Measurements from ENCODE around the gene DNER.

The DNER gene

GRCh38 chr2:229417176-229417575 lies 297.2 kb downstream of the DNER start:
- Mint-ChIP-seq H3K27me3 (ENCODE audit: low read depth) (no peaks in the 10 kb centered on the region), H3K9me3 (no peaks in the 10 kb centered on the region), H3K27ac (no peak overlapping the region), H3K4me3 (no peak overlapping the region), H3K4me1 (ENCODE audit: low read depth) (no peaks in the 10 kb centered on the region), H3K36me3 (ENCODE audit: low read depth) (no peaks in the 10 kb centered on the region)
- no peak for DNase-seq (ENCODE audit: low spot score)

GRCh38 chr2:229416116-229416694 lies 298.1 kb downstream of the DNER start:
- H3K4me1 Mint-ChIP-seq (ENCODE audit: low read depth) = no peaks in the 10 kb centered on the region
- no peaks in the 10 kb centered on the region for H3K27me3 Mint-ChIP-seq (ENCODE audit: low read depth)
- H3K9me3 Mint-ChIP-seq = no peaks in the 10 kb centered on the region
- no peak for DNase-seq (ENCODE audit: low spot score)
- H3K36me3 Mint-ChIP-seq (ENCODE audit: low read depth) = no peaks in the 10 kb centered on the region
- H3K4me3 Mint-ChIP-seq = no peak overlapping the region
- H3K27ac Mint-ChIP-seq = no peak overlapping the region

DNA sequence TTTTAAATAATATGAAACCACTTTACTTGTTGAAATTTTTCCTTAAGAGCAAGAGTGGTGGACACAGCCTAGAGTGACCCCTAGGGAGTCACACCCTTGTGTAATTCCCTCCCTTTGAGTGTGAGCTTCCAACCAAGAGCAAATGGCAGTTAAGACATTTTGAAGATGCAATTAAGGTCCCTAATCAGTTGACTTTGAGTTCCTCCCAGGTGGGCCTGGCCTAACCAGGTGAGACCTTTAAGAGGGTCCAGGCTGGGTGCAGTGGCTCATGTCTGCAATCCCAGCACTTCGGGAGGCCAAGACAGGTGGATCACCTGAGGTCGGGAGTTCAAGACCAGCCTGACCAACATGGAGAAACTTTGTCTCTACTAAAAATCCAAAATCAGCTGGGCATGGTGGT lies 299.7 kb downstream of the DNER start:
- Mint-ChIP-seq H3K4me1 (ENCODE audit: low read depth) (no peaks in the 10 kb centered on the region), H3K27me3 (ENCODE audit: low read depth) (no peaks in the 10 kb centered on the region), H3K4me3 (no peak overlapping the region), H3K27ac (no peak overlapping the region), H3K9me3 (no peaks in the 10 kb centered on the region), H3K36me3 (ENCODE audit: low read depth) (no peaks in the 10 kb centered on the region)
- DNase-seq (ENCODE audit: low spot score) = no peak

- no peak for DNase-seq (ENCODE audit: low spot score)
- H3K27ac Mint-ChIP-seq = no peak overlapping the region
- no peaks in the 10 kb centered on the region for H3K4me1 Mint-ChIP-seq (ENCODE audit: low read depth)
- H3K9me3 Mint-ChIP-seq = no peaks in the 10 kb centered on the region
- H3K36me3 Mint-ChIP-seq (ENCODE audit: low read depth) = no peaks in the 10 kb centered on the region
- no peak overlapping the region for H3K4me3 Mint-ChIP-seq
- H3K27me3 Mint-ChIP-seq (ENCODE audit: low read depth) = no peaks in the 10 kb centered on the region
Measured at GRCh38 chr2:229412686-229413085, 301.7 kb downstream of the DNER start.

DNA sequence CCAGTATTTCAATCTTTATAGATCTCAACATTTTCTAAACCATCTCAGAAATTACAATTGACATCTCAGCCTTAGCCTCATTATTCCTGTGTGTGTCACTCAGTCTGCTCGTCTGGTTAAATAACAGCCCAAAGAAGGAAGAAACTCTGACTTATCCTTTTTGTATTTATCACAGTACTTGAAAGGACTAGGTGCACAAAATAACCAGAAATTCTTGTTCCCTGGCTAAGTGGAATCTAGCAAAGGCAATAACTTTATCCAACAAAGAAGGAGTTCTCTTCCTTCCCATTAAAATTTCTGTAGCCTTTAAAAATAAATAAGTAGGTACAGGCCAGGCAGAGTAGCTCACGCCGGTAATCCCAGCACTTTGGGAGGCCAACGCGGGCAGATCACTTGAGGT lies 303.4 kb downstream of the DNER start:
- H3K36me3 Mint-ChIP-seq (ENCODE audit: low read depth) = no peaks in the 10 kb centered on the region
- no peaks in the 10 kb centered on the region for H3K4me1 Mint-ChIP-seq (ENCODE audit: low read depth)

DNA sequence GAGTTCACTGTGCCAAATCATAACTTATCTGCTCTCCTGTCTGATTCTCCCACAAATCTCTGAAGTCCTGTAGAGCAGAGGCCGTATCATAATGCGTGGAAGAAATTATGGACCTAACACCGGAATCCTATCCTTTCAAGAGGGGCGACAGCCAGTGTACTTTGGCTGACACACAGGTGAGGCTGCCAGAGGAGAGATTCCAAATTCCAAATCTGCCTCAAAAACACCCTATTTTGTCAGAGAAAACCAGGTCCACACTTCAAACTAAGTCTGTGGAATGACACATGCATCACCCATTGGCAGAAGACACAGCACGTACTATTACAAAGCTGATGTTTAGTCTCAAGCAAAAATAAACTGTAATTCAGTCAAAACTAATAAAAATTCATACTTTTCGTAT lies 304.1 kb downstream of the DNER start:
- no peaks in the 10 kb centered on the region for H3K9me3 Mint-ChIP-seq
- no peaks in the 10 kb centered on the region for H3K4me1 Mint-ChIP-seq (ENCODE audit: low read depth)
- H3K36me3 Mint-ChIP-seq (ENCODE audit: low read depth) = no peaks in the 10 kb centered on the region
- H3K27me3 Mint-ChIP-seq (ENCODE audit: low read depth) = no peaks in the 10 kb centered on the region
- no peak overlapping the region for H3K4me3 Mint-ChIP-seq
- DNase-seq (ENCODE audit: low spot score) = no peak
- no peak overlapping the region for H3K27ac Mint-ChIP-seq

More for the DNA sequence above, 303.4 kb downstream of the DNER start:
- DNase-seq (ENCODE audit: low spot score) = no peak
- Mint-ChIP-seq H3K27ac (no peak overlapping the region), H3K27me3 (ENCODE audit: low read depth) (no peaks in the 10 kb centered on the region), H3K9me3 (no peaks in the 10 kb centered on the region), H3K4me3 (no peak overlapping the region)

DNA sequence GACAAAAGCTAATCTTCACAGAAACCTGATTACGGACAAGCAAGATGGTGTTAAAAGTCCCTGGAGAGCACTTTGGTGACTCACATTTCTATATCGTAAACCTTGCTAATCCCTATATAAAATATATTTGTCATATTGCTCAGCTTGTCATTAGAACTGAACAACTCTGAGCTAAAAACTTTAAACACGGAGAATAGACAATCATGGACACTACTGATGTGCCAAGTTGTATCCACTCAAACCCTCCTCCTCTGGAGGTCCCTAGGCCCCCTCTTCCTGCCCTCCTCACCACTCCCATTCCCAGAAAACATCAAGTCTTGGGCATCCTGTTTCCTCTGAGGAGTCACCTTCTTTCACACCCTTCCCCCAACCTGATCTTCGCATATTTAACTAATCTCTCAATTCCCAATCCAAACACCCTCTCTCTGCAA lies 304.6 kb downstream of the DNER start:
- Mint-ChIP-seq H3K4me1 (ENCODE audit: low read depth) (no peaks in the 10 kb centered on the region), H3K27me3 (ENCODE audit: low read depth) (no peaks in the 10 kb centered on the region), H3K27ac (no peak overlapping the region), H3K9me3 (no peaks in the 10 kb centered on the region), H3K36me3 (ENCODE audit: low read depth) (no peaks in the 10 kb centered on the region), H3K4me3 (no peak overlapping the region)
- DNase-seq (ENCODE audit: low spot score) = no peak

DNA sequence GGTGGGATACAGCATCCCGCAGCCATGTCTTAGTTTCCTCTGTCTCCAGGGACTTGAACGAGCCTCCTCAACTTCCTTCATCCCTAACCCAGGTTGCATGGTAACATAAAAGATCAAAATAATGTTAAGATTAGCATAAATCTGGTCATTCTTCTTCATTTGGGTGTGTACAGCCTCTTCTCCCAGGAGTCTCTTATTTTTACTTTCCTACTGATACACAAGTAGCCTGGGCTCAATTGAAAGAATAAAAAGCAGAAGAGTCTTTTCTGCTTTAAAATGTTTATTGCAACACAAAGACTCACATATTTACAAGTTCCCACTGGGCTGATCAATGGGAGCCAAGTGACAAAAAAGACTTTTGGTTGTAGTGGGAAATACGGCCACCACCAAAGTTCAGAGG lies 305.4 kb downstream of the DNER start:
- H3K9me3 Mint-ChIP-seq = no peaks in the 10 kb centered on the region
- H3K27me3 Mint-ChIP-seq (ENCODE audit: low read depth) = no peaks in the 10 kb centered on the region
- no peak overlapping the region for H3K27ac Mint-ChIP-seq
- H3K4me3 Mint-ChIP-seq = no peak overlapping the region
- DNase-seq (ENCODE audit: low spot score) = no peak
- H3K36me3 Mint-ChIP-seq (ENCODE audit: low read depth) = no peaks in the 10 kb centered on the region
- H3K4me1 Mint-ChIP-seq (ENCODE audit: low read depth) = no peaks in the 10 kb centered on the region

GRCh38 chr2:229408356-229408755 lies 306.0 kb downstream of the DNER start:
- H3K4me3 Mint-ChIP-seq = no peak overlapping the region
- H3K36me3 Mint-ChIP-seq (ENCODE audit: low read depth) = no peaks in the 10 kb centered on the region
- no peak overlapping the region for H3K27ac Mint-ChIP-seq
- H3K9me3 Mint-ChIP-seq = no peaks in the 10 kb centered on the region
- H3K27me3 Mint-ChIP-seq (ENCODE audit: low read depth) = no peaks in the 10 kb centered on the region
- no peaks in the 10 kb centered on the region for H3K4me1 Mint-ChIP-seq (ENCODE audit: low read depth)
- no peak for DNase-seq (ENCODE audit: low spot score)

DNA sequence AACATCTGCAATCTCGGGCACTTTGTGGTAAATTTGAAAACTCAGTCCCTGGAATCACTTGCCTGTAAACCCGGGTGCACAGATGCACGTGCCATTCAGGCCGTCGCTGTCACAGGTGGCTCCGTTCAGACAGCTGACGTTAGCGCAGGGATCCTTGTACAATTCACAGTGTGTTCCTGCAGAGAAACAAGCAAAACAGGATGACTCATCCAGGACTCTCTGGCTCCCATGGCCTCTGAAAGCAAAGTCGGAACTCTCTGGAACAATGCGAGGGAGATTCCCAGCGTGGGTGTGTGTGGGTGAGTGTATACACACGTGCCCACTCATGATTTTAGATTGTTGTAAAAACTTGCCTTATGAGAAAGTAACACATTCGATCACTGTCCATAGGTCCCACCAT lies 307.2 kb downstream of the DNER start:
- H3K36me3 Mint-ChIP-seq (ENCODE audit: low read depth) = no peaks in the 10 kb centered on the region
- no peaks in the 10 kb centered on the region for H3K4me1 Mint-ChIP-seq (ENCODE audit: low read depth)
- no peaks in the 10 kb centered on the region for H3K9me3 Mint-ChIP-seq
- DNase-seq (ENCODE audit: low spot score) = no peak
- no peak overlapping the region for H3K4me3 Mint-ChIP-seq
- no peaks in the 10 kb centered on the region for H3K27me3 Mint-ChIP-seq (ENCODE audit: low read depth)
- H3K27ac Mint-ChIP-seq = no peak overlapping the region

- Mint-ChIP-seq H3K4me3 (no peak overlapping the region), H3K4me1 (ENCODE audit: low read depth) (no peaks in the 10 kb centered on the region), H3K9me3 (no peaks in the 10 kb centered on the region), H3K36me3 (ENCODE audit: low read depth) (no peaks in the 10 kb centered on the region), H3K27ac (no peak overlapping the region), H3K27me3 (ENCODE audit: low read depth) (no peaks in the 10 kb centered on the region)
- DNase-seq (ENCODE audit: low spot score) = no peak
Measured at GRCh38 chr2:229405796-229406195, 308.6 kb downstream of the DNER start.

- no peak overlapping the region for H3K4me3 Mint-ChIP-seq
- H3K4me1 Mint-ChIP-seq (ENCODE audit: low read depth) = no peaks in the 10 kb centered on the region
Measured at GRCh38 chr2:229403296-229403695, 311.1 kb downstream of the DNER start.

GRCh38 chr2:229401171-229401865 lies 313.0 kb downstream of the DNER start:
- no peaks in the 10 kb centered on the region for H3K4me1 Mint-ChIP-seq (ENCODE audit: low read depth)
- no peak overlapping the region for H3K4me3 Mint-ChIP-seq
- DNase-seq (ENCODE audit: low spot score) = no peak
- no peak overlapping the region for H3K27ac Mint-ChIP-seq
- no peaks in the 10 kb centered on the region for H3K9me3 Mint-ChIP-seq
- no peaks in the 10 kb centered on the region for H3K27me3 Mint-ChIP-seq (ENCODE audit: low read depth)
- H3K36me3 Mint-ChIP-seq (ENCODE audit: low read depth) = no peaks in the 10 kb centered on the region

More at GRCh38 chr2:229403296-229403695, 311.1 kb downstream of the DNER start:
- Mint-ChIP-seq H3K27ac (no peak overlapping the region), H3K9me3 (no peaks in the 10 kb centered on the region), H3K27me3 (ENCODE audit: low read depth) (no peaks in the 10 kb centered on the region), H3K36me3 (ENCODE audit: low read depth) (no peaks in the 10 kb centered on the region)
- no peak for DNase-seq (ENCODE audit: low spot score)

- H3K27me3 Mint-ChIP-seq (ENCODE audit: low read depth) = no peaks in the 10 kb centered on the region
- no peaks in the 10 kb centered on the region for H3K36me3 Mint-ChIP-seq (ENCODE audit: low read depth)
- no peak overlapping the region for H3K4me3 Mint-ChIP-seq
- peaks cover 5% of the 10 kb centered on the region for H3K9me3 Mint-ChIP-seq
- no peak overlapping the region for H3K27ac Mint-ChIP-seq
- H3K4me1 Mint-ChIP-seq (ENCODE audit: low read depth) = no peaks in the 10 kb centered on the region
- no peak for DNase-seq (ENCODE audit: low spot score)
Measured at GRCh38 chr2:229393926-229394325, 320.4 kb downstream of the DNER start.

DNA sequence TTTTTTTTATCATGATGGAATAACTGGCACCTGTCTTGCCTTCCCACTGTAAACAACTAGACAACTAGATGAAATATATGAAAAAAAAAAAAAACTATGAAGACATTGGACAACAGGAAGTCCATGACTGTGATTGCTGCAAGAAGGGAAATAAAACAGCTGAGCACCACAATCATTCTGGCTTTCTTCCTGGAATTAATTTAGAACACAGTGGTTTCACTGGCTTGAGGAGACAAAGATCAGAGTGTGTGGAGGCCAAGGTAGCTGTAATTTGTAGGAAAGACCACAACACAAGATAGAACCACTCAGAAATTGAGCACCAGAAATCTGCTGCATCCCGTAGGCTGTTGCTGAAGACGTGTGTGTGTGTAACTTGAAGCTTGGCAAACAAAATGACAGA lies 322.2 kb downstream of the DNER start:
- DNase-seq (ENCODE audit: low spot score) = no peak
- no peaks in the 10 kb centered on the region for H3K27me3 Mint-ChIP-seq (ENCODE audit: low read depth)
- H3K36me3 Mint-ChIP-seq (ENCODE audit: low read depth) = no peaks in the 10 kb centered on the region
- H3K4me3 Mint-ChIP-seq = no peak overlapping the region
- no peak overlapping the region for H3K27ac Mint-ChIP-seq
- H3K4me1 Mint-ChIP-seq (ENCODE audit: low read depth) = no peaks in the 10 kb centered on the region
- peaks cover 5% of the 10 kb centered on the region for H3K9me3 Mint-ChIP-seq
